ENCODE measurements around the gene AQP4. TPM values are rescaled to one million over a fixed set of nuclear protein-coding genes. Genes with fewer than 3 reads are reported as not detected.

Gene AQP4
- total RNA-seq, 1 donor from 2014 or later = not detected

DNA sequence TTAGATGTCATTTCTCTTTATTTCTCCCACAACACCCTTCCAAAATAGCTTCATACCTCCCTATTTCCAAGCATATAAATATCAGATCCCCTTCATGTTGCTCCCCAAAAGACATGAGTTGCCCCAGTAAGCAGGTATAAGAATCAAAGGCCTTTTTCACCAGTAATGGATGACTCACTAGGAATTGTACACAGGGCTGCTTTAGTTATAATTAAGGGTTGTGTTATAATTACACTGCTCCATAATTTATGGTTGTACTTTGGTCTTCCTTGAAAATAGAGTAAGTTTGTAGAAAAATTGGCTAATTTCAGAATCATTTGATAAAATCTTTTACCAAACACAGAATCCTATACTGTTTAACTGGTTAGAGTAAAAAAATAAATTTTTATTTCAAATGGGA is 8.8 kb upstream of the AQP4 start:
- H3K27ac Mint-ChIP-seq (ENCODE audit: unreplicated experiment) = no peak overlapping the region
- no peaks in the 10 kb centered on the region for H3K4me1 Mint-ChIP-seq (ENCODE audit: unreplicated experiment)
- peaks cover 8% of the 10 kb centered on the region for H3K27me3 Mint-ChIP-seq (ENCODE audit: unreplicated experiment)
- H3K36me3 Mint-ChIP-seq (ENCODE audit: unreplicated experiment) = no peaks in the 10 kb centered on the region
- no peak overlapping the region for H3K4me3 Mint-ChIP-seq (ENCODE audit: unreplicated experiment)
- DNase-seq (ENCODE audit: extremely low spot score, unreplicated experiment) = no peak
- H3K9me3 Mint-ChIP-seq (ENCODE audit: unreplicated experiment) = peaks cover 5% of the 10 kb centered on the region
- TF ChIP-seq, protein P1, sequence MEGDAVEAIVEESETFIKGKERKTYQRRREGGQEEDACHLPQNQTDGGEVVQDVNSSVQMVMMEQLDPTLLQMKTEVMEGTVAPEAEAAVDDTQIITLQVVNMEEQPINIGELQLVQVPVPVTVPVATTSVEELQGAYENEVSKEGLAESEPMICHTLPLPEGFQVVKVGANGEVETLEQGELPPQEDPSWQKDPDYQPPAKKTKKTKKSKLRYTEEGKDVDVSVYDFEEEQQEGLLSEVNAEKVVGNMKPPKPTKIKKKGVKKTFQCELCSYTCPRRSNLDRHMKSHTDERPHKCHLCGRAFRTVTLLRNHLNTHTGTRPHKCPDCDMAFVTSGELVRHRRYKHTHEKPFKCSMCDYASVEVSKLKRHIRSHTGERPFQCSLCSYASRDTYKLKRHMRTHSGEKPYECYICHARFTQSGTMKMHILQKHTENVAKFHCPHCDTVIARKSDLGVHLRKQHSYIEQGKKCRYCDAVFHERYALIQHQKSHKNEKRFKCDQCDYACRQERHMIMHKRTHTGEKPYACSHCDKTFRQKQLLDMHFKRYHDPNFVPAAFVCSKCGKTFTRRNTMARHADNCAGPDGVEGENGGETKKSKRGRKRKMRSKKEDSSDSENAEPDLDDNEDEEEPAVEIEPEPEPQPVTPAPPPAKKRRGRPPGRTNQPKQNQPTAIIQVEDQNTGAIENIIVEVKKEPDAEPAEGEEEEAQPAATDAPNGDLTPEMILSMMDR (IDR thresholded peaks at IDR 0.05) = no peak

DNA sequence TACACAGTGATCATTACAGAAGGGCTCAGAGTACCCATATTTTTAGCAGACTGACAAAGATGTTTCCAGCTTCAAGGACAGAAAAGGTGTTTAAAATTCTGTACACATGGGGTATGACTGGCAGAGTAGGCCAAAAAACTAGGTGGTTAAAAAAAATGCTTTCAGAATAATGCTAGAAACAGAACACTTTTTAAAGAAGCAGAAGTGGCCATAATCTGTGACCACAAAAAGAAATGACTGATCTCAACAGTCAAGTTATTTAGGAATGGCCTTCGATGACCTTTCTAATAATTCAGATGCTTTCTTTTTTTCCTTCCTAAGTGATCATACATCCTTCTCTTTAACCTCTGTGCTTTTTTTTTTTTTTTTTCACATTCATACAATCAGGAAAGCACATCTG is 4.1 kb upstream of the AQP4 start:
- TF ChIP-seq, protein P1 (IDR thresholded peaks at IDR 0.05) = no peak
- Mint-ChIP-seq H3K4me3 (ENCODE audit: unreplicated experiment) (no peak overlapping the region), H3K9me3 (ENCODE audit: unreplicated experiment) (no peaks in the 10 kb centered on the region), H3K4me1 (ENCODE audit: unreplicated experiment) (no peaks in the 10 kb centered on the region), H3K27me3 (ENCODE audit: unreplicated experiment) (peaks cover 22% of the 10 kb centered on the region), H3K36me3 (ENCODE audit: unreplicated experiment) (no peaks in the 10 kb centered on the region), H3K27ac (ENCODE audit: unreplicated experiment) (no peak overlapping the region)
- DNase-seq (ENCODE audit: extremely low spot score, unreplicated experiment) = no peak

DNA sequence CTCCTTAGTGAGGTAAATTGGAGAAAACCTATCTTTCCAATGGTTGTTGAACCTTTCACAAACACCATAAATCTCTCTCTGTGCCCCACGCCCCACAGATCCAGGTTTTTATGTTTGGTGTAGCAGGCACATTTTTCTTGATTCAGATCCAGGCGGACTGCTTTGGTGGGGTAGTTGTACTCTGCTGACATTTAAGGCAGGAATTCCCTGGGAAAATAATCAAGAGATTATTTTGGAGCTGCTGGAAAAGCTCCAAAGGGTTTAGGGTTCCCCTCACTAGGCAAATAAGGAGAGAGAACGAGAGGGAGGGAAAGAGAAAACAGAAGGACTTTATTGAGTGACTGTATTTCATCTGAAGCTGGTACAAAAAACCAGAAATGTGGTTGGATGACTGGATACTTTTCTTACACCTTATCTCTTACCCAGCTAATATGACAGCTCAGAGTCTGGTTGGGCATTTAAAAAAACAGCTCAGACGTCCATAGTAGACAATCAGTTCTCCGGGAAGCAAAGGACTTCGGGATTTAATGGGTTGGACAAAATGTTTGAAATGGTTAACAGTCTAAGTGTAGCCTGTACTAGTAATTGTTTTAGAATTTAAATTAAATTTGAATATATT is 3.6 kb upstream of the AQP4 start:
- no peak for DNase-seq (ENCODE audit: extremely low spot score, unreplicated experiment)
- H3K27ac Mint-ChIP-seq (ENCODE audit: unreplicated experiment) = no peak overlapping the region
- TF ChIP-seq, protein P1 (IDR thresholded peaks at IDR 0.05) = no peak
- no peaks in the 10 kb centered on the region for H3K9me3 Mint-ChIP-seq (ENCODE audit: unreplicated experiment)
- H3K4me1 Mint-ChIP-seq (ENCODE audit: unreplicated experiment) = no peaks in the 10 kb centered on the region
- no peaks in the 10 kb centered on the region for H3K36me3 Mint-ChIP-seq (ENCODE audit: unreplicated experiment)
- H3K4me3 Mint-ChIP-seq (ENCODE audit: unreplicated experiment) = no peak overlapping the region
- H3K27me3 Mint-ChIP-seq (ENCODE audit: unreplicated experiment) = peaks cover 26% of the 10 kb centered on the region

DNA sequence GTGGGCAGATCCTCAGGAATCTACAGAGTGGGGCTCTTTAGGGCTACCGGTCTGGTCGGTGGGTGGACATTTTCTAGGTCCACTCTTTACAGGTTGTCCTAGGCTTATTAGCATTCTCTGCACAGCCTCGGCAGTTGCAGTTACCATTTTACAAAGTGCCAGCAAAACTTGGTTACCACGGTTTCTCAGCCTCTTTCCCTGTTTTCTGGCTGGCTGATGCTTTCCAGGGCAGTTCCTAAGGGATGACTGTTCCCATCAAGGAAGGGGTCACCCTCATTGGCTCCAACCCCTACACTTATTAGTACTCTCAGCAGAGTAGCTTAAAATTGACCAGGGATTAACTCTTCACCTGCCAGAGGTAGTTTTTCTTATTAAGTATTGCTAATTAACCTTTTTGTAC is 2.0 kb upstream of the AQP4 start:
- H3K4me1 Mint-ChIP-seq (ENCODE audit: unreplicated experiment) = no peaks in the 10 kb centered on the region
- H3K36me3 Mint-ChIP-seq (ENCODE audit: unreplicated experiment) = no peaks in the 10 kb centered on the region
- H3K27ac Mint-ChIP-seq (ENCODE audit: unreplicated experiment) = no peak overlapping the region
- no peak for DNase-seq (ENCODE audit: extremely low spot score, unreplicated experiment)
- TF ChIP-seq, protein P1 (IDR thresholded peaks at IDR 0.05) = no peak
- H3K27me3 Mint-ChIP-seq (ENCODE audit: unreplicated experiment) = peaks cover 33% of the 10 kb centered on the region
- H3K4me3 Mint-ChIP-seq (ENCODE audit: unreplicated experiment) = no peak overlapping the region
- no peaks in the 10 kb centered on the region for H3K9me3 Mint-ChIP-seq (ENCODE audit: unreplicated experiment)

DNA sequence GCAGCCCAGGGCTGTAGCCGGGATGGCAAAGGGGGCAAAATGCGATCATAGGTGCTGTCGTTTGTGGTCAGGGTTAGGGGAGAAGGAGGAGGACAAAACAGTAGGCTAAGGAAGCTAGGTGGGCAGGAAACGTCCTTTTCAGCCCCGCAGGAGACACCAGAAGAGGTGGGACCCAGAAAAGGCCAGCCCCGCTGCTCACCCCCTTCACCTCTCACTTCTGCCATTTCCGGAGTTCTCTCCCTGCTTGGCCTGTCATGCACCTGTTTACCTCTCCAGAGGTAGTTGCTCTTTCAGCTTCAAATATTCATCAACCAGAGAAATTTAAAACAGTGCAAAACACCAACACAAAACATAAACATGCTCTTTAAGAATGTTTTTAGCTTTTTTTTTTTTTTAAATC is 849 bp downstream of the AQP4 start:
- H3K9me3 Mint-ChIP-seq (ENCODE audit: unreplicated experiment) = no peaks in the 10 kb centered on the region
- no peak overlapping the region for H3K27ac Mint-ChIP-seq (ENCODE audit: unreplicated experiment)
- H3K4me1 Mint-ChIP-seq (ENCODE audit: unreplicated experiment) = no peaks in the 10 kb centered on the region
- peaks cover 45% of the 10 kb centered on the region for H3K27me3 Mint-ChIP-seq (ENCODE audit: unreplicated experiment)
- H3K36me3 Mint-ChIP-seq (ENCODE audit: unreplicated experiment) = no peaks in the 10 kb centered on the region
- no peak for DNase-seq (ENCODE audit: extremely low spot score, unreplicated experiment)
- TF ChIP-seq, protein P1 (IDR thresholded peaks at IDR 0.05) = no peak
- H3K4me3 Mint-ChIP-seq (ENCODE audit: unreplicated experiment) = no peak overlapping the region
